HepG2 (cell line): ENCODE data around the gene CYB5D1. TPM values are rescaled to one million over a fixed set of nuclear protein-coding genes. Genes with fewer than 3 reads are reported as not detected.
A peak's percentile ranks its signal among the peaks of the same experiment; 100 is the strongest.

Experiments used
- ARHGAP35 ChIP-seq: sonication (generic); formaldehyde crosslinking; IDR thresholded peaks from 2 replicates; pipeline ENCODE4 v1.9.0; 2022; ENCODE audit warnings: mild to moderate bottlenecking, inconsistent platforms, moderate library complexity, missing genetic modification reagents, borderline replicate concordance
- ASH2L ChIP-seq: fragments of 300-600, 200-600 bp; sonication (generic); IDR thresholded peaks from 2 replicates; pipeline ENCODE4 v1.7.0; 2017; ENCODE audit warnings: low read depth, mild to moderate bottlenecking, moderate library complexity, mixed read lengths, low read length; ENCODE audit not compliant: insufficient read length
- HNRNPK ChIP-seq: fragments of 200-400 bp; formaldehyde crosslinking; IDR thresholded peaks from 2 replicates; pipeline ENCODE4 v1.6.1; 2018; ENCODE audit warnings: low read length, low read depth, moderate library complexity, mild to moderate bottlenecking; ENCODE audit not compliant: poor library complexity, severe bottlenecking
- JARID2 ChIP-seq: sonication (generic); formaldehyde crosslinking; IDR thresholded peaks from 2 replicates; pipeline ENCODE4 v1.8.1; 2023; ENCODE audit warnings: missing genetic modification reagents, inconsistent platforms; ENCODE audit not compliant: insufficient replicate concordance
- SALL1 ChIP-seq: sonication (generic); formaldehyde crosslinking; IDR thresholded peaks from 2 replicates; pipeline ENCODE4 v1.8.0; 2022; ENCODE audit warnings: mild to moderate bottlenecking, missing genetic modification reagents
- SMAD9 ChIP-seq: sonication (generic); formaldehyde crosslinking; IDR thresholded peaks from 2 replicates; pipeline ENCODE4 v1.5.1; 2020; ENCODE audit warnings: mild to moderate bottlenecking, missing genetic modification reagents
- YEATS4 ChIP-seq: sonication (generic); formaldehyde crosslinking; IDR thresholded peaks from 2 replicates; pipeline ENCODE4 v1.4.0; 2020; ENCODE audit warnings: missing genetic modification reagents, borderline replicate concordance
- polyA plus RNA-seq, 8 experiments: library from polyadenylated mRNA; depleted of rRNA in 3 of 8; stranded (reverse) in 7 of 8; unstranded in 1 of 8; fragments of >200 nt; fragmentation: Illumina TruSeq in 4 of 8; extraction: Trizol in 4 of 8; gene quantifications; 2 replicates each; pipeline versions ENCODE4 v1.2.1 to v1.2.3, GENCODE V29; 2011 to 2016; ENCODE audit warnings: low read depth in 4 of 8, missing spikeins in 1 of 8, mixed read lengths in 1 of 8; ENCODE audit not compliant: insufficient read depth in 1 of 8
- total RNA-seq, 5 experiments: library from RNA; depleted of rRNA; stranded (reverse); fragments of >200 nt; fragmentation: Illumina TruSeq; extraction: Trizol; gene quantifications; 2 replicates each; pipeline ENCODE4 v1.2.3, GENCODE V29; 2016; ENCODE audit warnings: low read depth in 1 of 5
- TF ChIP-seq, protein P1 (sequence below): sonication (generic); formaldehyde crosslinking; IDR thresholded peaks from 2 replicates; pipeline ENCODE4 v1.4.0; 2020; ENCODE audit warnings: mild to moderate bottlenecking, missing genetic modification reagents
- TF ChIP-seq, protein P2 (sequence below): sonication (generic); formaldehyde crosslinking; IDR thresholded peaks from 2 replicates; pipeline ENCODE4 v1.8.0; 2022; ENCODE audit warnings: mild to moderate bottlenecking, missing genetic modification reagents; ENCODE audit not compliant: insufficient replicate concordance

The CYB5D1 gene
- total and polyA plus RNA-seq, 2 of the 13 experiments (the other 11 are each of a cell fraction or from before 2014, with no cell fraction given): 8.9 to 17.0 TPM

GRCh38 chr17:7841915-7842379 is 15.9 kb upstream of the CYB5D1 start (continued):
- TF ChIP-seq ASH2L (peak; percentile 77), ARHGAP35 (CRISPR knock-in tag) (0 out of 2 replicates have a peak, but pooled peaks have one; percentile 20), JARID2 (CRISPR knock-in tag) (peak; percentile 34), YEATS4 (CRISPR knock-in tag) (peak; percentile 49), SALL1 (0 out of 2 replicates have a peak, but pooled peaks have one; percentile 68), SMAD9 (no peak), HNRNPK (peak; percentile 34)
- TF ChIP-seq, protein P1, sequence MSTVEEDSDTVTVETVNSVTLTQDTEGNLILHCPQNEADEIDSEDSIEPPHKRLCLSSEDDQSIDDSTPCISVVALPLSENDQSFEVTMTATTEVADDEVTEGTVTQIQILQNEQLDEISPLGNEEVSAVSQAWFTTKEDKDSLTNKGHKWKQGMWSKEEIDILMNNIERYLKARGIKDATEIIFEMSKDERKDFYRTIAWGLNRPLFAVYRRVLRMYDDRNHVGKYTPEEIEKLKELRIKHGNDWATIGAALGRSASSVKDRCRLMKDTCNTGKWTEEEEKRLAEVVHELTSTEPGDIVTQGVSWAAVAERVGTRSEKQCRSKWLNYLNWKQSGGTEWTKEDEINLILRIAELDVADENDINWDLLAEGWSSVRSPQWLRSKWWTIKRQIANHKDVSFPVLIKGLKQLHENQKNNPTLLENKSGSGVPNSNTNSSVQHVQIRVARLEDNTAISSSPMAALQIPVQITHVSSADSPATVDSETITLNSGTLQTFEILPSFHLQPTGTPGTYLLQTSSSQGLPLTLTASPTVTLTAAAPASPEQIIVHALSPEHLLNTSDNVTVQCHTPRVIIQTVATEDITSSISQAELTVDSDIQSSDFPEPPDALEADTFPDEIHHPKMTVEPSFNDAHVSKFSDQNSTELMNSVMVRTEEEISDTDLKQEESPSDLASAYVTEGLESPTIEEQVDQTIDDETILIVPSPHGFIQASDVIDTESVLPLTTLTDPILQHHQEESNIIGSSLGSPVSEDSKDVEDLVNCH (CRISPR knock-in tag): peak; percentile 93; the same call in 1 of the 2 replicates
- TF ChIP-seq, protein P2, sequence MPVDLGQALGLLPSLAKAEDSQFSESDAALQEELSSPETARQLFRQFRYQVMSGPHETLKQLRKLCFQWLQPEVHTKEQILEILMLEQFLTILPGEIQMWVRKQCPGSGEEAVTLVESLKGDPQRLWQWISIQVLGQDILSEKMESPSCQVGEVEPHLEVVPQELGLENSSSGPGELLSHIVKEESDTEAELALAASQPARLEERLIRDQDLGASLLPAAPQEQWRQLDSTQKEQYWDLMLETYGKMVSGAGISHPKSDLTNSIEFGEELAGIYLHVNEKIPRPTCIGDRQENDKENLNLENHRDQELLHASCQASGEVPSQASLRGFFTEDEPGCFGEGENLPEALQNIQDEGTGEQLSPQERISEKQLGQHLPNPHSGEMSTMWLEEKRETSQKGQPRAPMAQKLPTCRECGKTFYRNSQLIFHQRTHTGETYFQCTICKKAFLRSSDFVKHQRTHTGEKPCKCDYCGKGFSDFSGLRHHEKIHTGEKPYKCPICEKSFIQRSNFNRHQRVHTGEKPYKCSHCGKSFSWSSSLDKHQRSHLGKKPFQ (CRISPR knock-in tag): peak; percentile 85
